Mesodermal cell (in vitro differentiated cells): ENCODE measurements around the gene AFF3.

Experiments used
- H3K27ac ChIP-seq: 2 replicates; pipeline ENCODE4 v1.7.0; 2013; ENCODE audit warnings: mild to moderate bottlenecking, low read depth, low read length, moderate library complexity; ENCODE audit not compliant: severe bottlenecking
- H3K36me3 ChIP-seq: 2 replicates; pipeline ENCODE4 v1.7.1; 2013; ENCODE audit warnings: mild to moderate bottlenecking, low read length, moderate library complexity; ENCODE audit not compliant: control insufficient read depth, insufficient read depth
- H3K4me1 ChIP-seq: one replicate; pipeline ENCODE4 v1.7.1; 2013; ENCODE audit warnings: mild to moderate bottlenecking, low read length; ENCODE audit not compliant: insufficient read depth, control insufficient read depth, poor library complexity, severe bottlenecking
- H3K4me3 ChIP-seq: 2 replicates; pipeline ENCODE4 v1.7.0; 2013; ENCODE audit warnings: low read length, control low read depth, mild to moderate bottlenecking; ENCODE audit not compliant: insufficient read depth, poor library complexity, severe bottlenecking; ENCODE audit errors: extremely low read depth
- H3K9me3 ChIP-seq: 2 replicates; pipeline ENCODE4 v1.7.1; 2013; ENCODE audit warnings: mild to moderate bottlenecking, low read length, moderate library complexity; ENCODE audit not compliant: control insufficient read depth
- WGBS, 2 experiments: methylation state at CpG; one replicate each; pipeline ENCODE4 v1.1.5; 2013; ENCODE audit warnings: missing lambda C conversion rate in 2 of 2; ENCODE audit not compliant: insufficient coverage in 2 of 2; 5-methylcytosine and 5-hydroxymethylcytosine counted together

The AFF3 gene

DNA sequence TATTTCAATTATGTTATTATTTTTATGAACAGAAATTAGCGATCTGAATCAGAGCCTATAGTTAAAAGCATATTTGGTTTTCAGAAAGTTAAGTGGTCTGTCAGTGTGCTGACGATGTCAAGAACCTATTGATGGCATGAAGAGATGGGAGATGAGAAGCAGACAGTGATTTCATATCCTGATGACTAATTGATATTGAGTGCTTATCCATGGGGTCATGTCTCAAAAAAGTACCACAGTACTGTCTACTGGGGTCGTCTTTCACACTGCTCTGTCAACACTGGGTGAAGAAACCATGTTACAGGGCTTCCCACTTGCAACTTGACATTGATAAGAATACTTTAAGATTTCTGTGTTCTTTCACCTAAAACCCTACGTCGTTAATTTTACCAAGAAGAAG lies 297.1 kb downstream of the AFF3 start:
- no peak overlapping the region for H3K4me3 ChIP-seq
- WGBS, 2 experiments, result 91 to 93% methylated on average over 4 to 5 of the region's 5 CpGs
- H3K4me1 ChIP-seq, result no peaks in the 10 kb centered on the region
- H3K27ac ChIP-seq, result no peak overlapping the region
- H3K36me3 ChIP-seq, result no peaks in the 10 kb centered on the region
- H3K9me3 ChIP-seq, result no peaks in the 10 kb centered on the region

DNA sequence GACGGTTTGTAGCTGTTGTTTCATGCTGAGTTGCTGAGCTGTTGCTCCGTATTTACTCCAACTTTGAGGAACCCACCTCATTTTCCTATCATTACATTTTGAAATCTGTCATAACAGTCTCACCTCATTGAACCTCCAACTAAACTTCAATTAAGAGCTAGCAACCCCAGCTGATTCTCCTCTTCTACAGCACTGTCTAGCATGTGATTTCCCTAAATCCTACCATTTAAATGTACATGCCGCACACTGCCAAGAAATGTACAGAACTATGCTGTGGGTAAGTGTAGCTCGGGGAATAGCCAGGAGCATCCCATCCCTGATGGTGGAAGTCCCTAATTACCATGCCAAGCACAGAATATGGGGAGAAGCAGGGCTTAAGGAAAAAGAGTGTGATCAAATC lies 299.9 kb downstream of the AFF3 start:
- H3K27ac ChIP-seq, result no peak overlapping the region
- no peaks in the 10 kb centered on the region for H3K36me3 ChIP-seq
- H3K4me3 ChIP-seq, result no peak overlapping the region
- WGBS, 2 experiments, result 76 to 88% methylated on average over 2 of the region's 4 CpGs
- H3K9me3 ChIP-seq, result no peaks in the 10 kb centered on the region
- no peaks in the 10 kb centered on the region for H3K4me1 ChIP-seq

DNA sequence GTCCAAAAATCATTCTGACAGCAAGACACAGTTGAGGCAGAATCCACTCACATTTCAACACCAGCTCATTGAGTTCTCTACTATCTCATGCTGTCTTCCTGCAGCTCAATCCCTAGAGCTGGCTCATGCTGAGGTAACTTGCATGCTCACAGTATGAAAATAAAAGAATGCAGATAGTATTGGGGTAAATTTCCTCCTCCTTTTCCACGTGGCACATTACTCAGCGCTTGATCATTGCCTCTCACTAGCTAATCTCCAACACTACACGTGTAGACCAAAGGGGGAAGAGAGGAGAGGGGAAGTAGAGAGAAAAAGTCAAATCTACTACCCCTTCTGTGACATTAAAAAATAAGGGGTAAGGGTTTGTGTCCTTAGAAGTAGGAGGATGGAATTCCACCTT lies 300.6 kb downstream of the AFF3 start:
- Histone ChIP-seq H3K4me3 (no peak overlapping the region), H3K36me3 (no peaks in the 10 kb centered on the region), H3K4me1 (no peaks in the 10 kb centered on the region), H3K27ac (no peak overlapping the region), H3K9me3 (no peaks in the 10 kb centered on the region)
- WGBS, 2 experiments, result no CpG with 5 or more reads among the region's 3 CpGs

DNA sequence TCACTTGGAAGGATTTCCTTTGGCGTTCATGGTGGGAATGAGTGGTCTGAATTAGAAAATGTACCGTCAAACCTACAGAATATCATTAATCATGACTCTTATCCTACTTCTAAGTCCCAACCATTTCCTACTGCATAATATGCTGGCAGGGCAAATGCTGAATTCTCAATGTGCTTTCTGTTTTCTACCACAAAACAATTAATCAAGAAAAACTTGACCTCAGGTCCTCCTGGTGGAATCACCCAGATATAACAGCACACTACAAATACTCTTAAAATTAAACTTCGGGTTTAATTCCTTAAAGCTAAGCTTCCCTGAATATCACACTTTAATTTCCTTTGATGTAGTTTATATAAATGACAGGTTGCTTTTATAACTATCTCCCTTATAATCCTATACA lies 301.6 kb downstream of the AFF3 start:
- H3K27ac ChIP-seq, result no peak overlapping the region
- H3K36me3 ChIP-seq, result no peaks in the 10 kb centered on the region
- H3K4me1 ChIP-seq, result no peaks in the 10 kb centered on the region
- no peaks in the 10 kb centered on the region for H3K9me3 ChIP-seq
- no peak overlapping the region for H3K4me3 ChIP-seq
- WGBS, 2 experiments, result no CpG with 5 or more reads among the region's 3 CpGs

DNA sequence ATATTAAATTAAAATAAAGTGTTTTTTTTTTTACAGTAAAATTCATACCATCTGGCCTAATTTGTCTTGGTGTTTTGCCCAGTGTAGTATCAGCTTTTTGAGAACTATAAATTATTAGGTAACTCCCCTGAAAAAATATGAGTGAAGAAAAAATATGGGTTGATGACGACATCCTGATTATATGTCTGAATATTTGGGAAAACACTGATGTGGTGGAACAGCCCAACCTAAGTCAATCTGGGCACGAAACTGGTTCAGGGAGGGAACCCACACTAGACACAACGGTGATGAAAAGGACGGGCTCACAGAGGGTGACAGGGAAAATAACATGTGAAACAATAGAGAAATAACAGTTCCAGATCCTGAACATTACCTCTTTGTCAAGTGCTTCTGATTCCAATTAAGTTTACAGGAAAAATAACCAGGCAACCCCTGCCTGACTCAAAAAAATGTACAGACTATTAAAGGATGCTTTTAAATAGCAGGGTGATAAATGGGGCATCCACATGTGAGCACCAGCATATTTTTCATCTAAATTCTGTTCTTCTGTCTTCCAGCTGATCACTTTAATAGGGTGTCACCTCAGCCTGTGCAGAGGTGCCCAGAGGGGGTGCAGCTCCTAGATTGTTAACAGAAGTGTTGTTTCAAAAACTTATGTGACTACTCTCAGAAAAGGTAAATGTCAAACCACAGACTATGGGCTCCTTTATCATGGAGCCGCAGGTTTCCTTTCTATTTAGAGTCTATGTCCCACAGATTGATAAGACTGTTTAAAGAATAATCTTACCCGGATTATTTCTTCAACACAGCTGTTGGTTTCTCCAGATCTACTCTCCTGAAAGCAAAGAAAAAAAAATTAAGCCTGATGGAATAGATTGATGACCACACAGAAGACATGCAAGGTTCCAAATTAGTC lies 305.4 kb downstream of the AFF3 start:
- Histone ChIP-seq H3K9me3 (no peaks in the 10 kb centered on the region), H3K36me3 (no peaks in the 10 kb centered on the region), H3K4me1 (no peaks in the 10 kb centered on the region), H3K27ac (no peak overlapping the region), H3K4me3 (no peak overlapping the region)
- WGBS, 2 experiments, result 95 to 96% methylated on average over 3 to 4 of the region's 6 CpGs

DNA sequence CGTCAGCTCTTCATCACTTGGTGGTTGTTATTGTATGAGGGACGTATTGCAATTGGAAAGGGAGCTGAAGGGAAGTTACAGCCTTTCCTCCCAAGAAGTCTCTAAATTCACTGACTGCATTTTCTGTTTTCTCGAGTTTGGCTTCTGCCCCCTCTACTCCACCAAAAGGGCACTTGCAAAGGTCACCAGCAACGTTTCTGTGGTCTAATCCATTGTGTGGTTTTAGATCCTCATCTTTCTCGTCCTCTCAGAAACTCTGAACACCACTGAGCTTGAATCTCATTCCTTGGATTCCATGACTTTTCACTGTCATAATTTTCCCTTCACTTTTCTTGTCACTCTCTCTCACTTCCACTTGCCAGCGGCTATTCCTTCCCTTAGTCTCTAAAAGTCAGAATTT lies 308.0 kb downstream of the AFF3 start:
- H3K4me3 ChIP-seq, result no peak overlapping the region
- no peaks in the 10 kb centered on the region for H3K4me1 ChIP-seq
- H3K36me3 ChIP-seq, result no peaks in the 10 kb centered on the region
- no peaks in the 10 kb centered on the region for H3K9me3 ChIP-seq
- H3K27ac ChIP-seq, result no peak overlapping the region
- 72 to 88% methylated on average over 3 to 5 of the region's 6 CpGs for WGBS, 2 experiments

DNA sequence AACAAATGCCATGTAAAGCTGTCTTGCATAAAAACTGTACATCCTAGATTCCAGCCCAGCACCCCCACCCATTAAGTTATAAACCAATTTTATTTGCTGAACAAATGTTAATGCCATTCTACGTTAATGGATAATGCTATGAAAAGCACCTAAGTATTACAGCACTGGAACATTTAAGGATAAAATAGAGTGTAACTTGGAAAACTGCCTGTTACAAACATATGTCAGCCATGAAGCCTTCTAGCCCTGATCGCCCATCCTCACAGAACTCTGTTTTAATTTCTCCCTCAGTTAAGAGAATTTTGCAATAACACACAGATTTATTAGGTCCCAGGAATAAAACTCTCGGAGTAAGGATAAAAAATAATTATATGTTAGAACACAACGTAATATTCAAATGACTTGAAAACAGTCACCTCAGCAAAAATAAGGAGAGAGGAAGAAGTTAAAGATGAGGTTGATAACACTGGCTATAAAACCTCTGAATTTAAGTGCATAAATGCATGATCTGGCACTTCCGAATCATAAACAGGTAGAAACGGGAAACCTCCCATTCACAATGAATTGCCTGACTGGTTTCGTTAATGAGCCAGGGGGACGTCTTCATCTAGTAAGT lies 308.7 kb downstream of the AFF3 start:
- no peaks in the 10 kb centered on the region for H3K36me3 ChIP-seq
- no peak overlapping the region for H3K27ac ChIP-seq
- H3K4me1 ChIP-seq, result no peaks in the 10 kb centered on the region
- WGBS, 2 experiments, result 80 to 100% methylated on average over 1 to 4 of the region's 8 CpGs
- no peaks in the 10 kb centered on the region for H3K9me3 ChIP-seq
- no peak overlapping the region for H3K4me3 ChIP-seq

DNA sequence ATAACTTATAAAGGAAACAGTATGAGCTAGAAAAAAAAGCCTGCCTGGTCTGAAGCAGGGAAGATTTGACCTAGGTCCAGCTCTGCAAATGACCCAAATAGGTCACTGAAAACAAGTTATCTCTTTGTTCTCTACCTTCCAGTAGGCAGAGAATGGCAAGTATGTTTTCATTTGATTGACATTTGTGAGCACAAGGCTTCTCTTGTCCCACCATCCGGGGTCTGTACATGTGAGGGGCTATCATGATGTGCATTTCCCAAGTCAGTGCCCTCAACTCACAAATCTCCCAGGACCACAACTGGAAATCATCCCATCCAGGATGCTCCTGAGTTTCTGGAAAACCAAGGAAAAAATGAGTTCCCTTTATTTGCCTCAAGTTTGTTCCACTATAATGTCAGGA lies 309.5 kb downstream of the AFF3 start:
- no peaks in the 10 kb centered on the region for H3K9me3 ChIP-seq
- WGBS, 2 experiments, result no CpG with 5 or more reads among the region's 1 CpG

DNA sequence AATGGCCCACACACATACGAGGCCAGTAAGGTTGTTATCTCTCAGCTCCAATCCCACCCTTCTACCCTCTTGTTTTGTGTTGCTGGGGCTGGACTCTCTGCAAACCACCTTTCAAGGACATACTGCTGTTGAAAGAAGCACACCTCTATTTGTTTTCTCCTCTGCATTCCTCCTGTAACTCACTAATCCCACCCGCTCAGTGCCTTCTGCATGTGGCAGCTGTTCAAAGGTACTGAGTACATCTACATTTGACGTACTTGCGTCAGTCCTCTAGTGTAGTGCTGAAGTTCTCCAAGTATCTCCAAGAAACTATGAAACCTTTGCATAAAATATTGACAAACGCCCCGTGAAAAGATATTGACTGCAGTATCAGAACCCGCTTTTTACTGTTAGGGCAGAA lies 310.6 kb downstream of the AFF3 start:
- Histone ChIP-seq H3K4me1 (no peaks in the 10 kb centered on the region), H3K27ac (no peak overlapping the region), H3K4me3 (no peak overlapping the region), H3K36me3 (no peaks in the 10 kb centered on the region), H3K9me3 (no peaks in the 10 kb centered on the region)
- 91 to 96% methylated on average over 5 to 6 of the region's 7 CpGs for WGBS, 2 experiments

More for the DNA sequence above, 309.5 kb downstream of the AFF3 start:
- H3K36me3 ChIP-seq, result no peaks in the 10 kb centered on the region
- no peak overlapping the region for H3K4me3 ChIP-seq
- no peaks in the 10 kb centered on the region for H3K4me1 ChIP-seq
- H3K27ac ChIP-seq, result no peak overlapping the region

DNA sequence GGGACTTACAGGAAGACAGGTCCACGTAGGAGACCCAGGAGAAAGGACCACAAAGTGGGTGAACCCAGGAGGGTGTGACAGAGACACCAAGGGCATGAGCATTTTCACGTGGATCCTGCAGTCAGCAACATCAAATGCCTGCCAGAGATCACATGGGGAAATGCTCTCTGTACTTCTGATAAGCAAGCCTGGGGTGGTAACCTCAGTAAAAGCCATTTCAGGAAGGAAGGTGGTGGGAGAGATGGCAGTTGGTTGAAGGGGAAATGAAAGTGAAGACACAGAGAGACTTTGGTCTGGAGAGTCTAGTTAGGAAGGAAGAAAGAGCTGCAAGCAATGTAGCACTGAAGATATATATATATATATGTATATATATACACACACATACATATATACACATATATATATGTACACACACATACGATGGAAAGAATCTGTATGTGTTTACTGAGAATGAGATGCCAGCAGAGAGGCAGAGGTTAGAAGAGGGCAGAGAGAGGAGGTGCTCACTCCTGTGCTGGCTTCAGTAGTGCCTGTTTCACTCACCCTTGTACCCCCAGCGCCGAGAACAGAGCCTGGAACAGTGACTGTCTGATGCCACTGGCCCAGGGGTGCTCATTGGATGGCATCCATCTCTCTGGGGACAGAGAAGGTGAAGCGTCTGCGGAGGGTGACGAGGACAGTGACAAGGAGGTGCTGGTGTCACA lies 314.9 kb downstream of the AFF3 start:
- no peaks in the 10 kb centered on the region for H3K9me3 ChIP-seq
- no peak overlapping the region for H3K27ac ChIP-seq
- H3K36me3 ChIP-seq, result no peaks in the 10 kb centered on the region
- H3K4me3 ChIP-seq, result no peak overlapping the region
- H3K4me1 ChIP-seq, result peaks cover 5% of the 10 kb centered on the region
- 82 to 91% methylated on average over 4 to 7 of the region's 8 CpGs for WGBS, 2 experiments

DNA sequence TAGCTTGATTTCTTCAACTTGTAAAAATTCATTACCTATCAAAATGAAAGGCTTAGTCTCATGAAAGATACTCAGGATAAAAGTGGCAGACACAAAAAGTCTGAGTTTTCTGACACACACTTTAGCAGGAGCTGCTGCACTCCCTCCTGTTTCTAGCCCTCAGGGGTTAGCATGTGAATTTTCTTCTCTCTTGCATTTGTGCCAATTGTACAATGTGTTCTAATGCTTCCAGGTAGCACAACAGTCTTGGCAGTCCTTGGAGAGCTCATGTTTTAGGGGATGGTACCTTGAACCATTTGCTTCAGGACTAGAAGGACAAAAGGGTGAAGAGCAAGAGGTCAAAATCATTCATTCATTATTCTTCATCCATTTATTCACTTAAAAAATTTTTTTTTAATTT lies 316.8 kb downstream of the AFF3 start:
- Histone ChIP-seq H3K27ac (no peak overlapping the region), H3K36me3 (no peaks in the 10 kb centered on the region), H3K4me1 (peaks cover 15% of the 10 kb centered on the region), H3K9me3 (no peaks in the 10 kb centered on the region), H3K4me3 (no peak overlapping the region)
